Measurements from ENCODE around the gene C19orf73. TPM values are rescaled to one million over a fixed set of nuclear protein-coding genes. Genes with fewer than 3 reads are reported as not detected.

The C19orf73 gene
- total RNA-seq: 1 to 10 TPM in 5 of 6 experiments, under 1 TPM in 1; 0.73 to 8.1 (median 1.5) TPM
- long read RNA-seq, partial matches to known transcripts: 0 of 2 reads
- long read RNA-seq, other reads (novel, unspliced or antisense): 0 of 2 reads

GRCh38 chr19:49118565-49119410, at the start of gene C19orf73:
Gene C19orf73 (minus strand): TSS chr19:49119143. CDS start chr19:49119022, 121 bp downstream.
- H3K4me3 ChIP-seq: peak within 1 kb of the TSS; percentile 51 to 59 (median 56)
- no peaks in the 10 kb centered on the region for H3K27me3 ChIP-seq
- H3K9me3 ChIP-seq: no peaks in the 10 kb centered on the region
- peak; percentile 96 to 97 (median 97) for DNase-seq
- H3K27ac ChIP-seq: peak within 1 kb of the TSS; percentile 90 to 96 (median 91)
- intact Hi-C loops (cut with DNase I): no loop called here
- ATAC-seq: peak; percentile 86 to 92 (median 90)
- TF ChIP-seq CTCF (IDR thresholded peaks at IDR 0.05) (peak in 3 of 4 donors; percentile 13 to 14 (median 14)), POLR2A (IDR thresholded peaks at IDR 0.05) (peak; percentile 73)
- no peaks in the 10 kb centered on the region for H3K36me3 ChIP-seq
- under 1% methylated on average over 48 of the region's 85 CpGs for WGBS (ENCODE audit: insufficient coverage, low coverage, low lambda C conversion rate, missing lambda C conversion rate)
- peaks cover 0 to 21% (median 8%) of the 10 kb centered on the region in 4 donors for H3K4me1 ChIP-seq

GRCh38 chr19:49168421-49168820, 49.5 kb upstream of the C19orf73 start:
- Histone ChIP-seq H3K27me3 (no peaks in the 10 kb centered on the region), H3K36me3 (no peaks in the 10 kb centered on the region), H3K4me1 (peaks cover 0 to 8% (median 0%) of the 10 kb centered on the region in 4 donors), H3K27ac (no peak overlapping the region), H3K4me3 (no peak overlapping the region), H3K9me3 (no peaks in the 10 kb centered on the region)
- intact Hi-C loops (cut with DNase I): no loop called here
- ATAC-seq (no peak), DNase-seq (no peak)
- 91% methylated on average over 4 of the region's 23 CpGs for WGBS (ENCODE audit: insufficient coverage, low coverage, low lambda C conversion rate, missing lambda C conversion rate)
- TF ChIP-seq POLR2A (IDR thresholded peaks at IDR 0.05) (no peak), CTCF (IDR thresholded peaks at IDR 0.05) (no peak)

GRCh38 chr19:49167857-49168409, 49.0 kb upstream of the C19orf73 start:
- Histone ChIP-seq H3K9me3 (no peaks in the 10 kb centered on the region), H3K36me3 (no peaks in the 10 kb centered on the region), H3K27me3 (no peaks in the 10 kb centered on the region), H3K4me3 (no peak overlapping the region), H3K4me1 (peaks cover 0 to 8% (median 0%) of the 10 kb centered on the region in 4 donors), H3K27ac (no peak overlapping the region)
- DNase-seq (no peak), ATAC-seq (peak in 1 of 4 donors; percentile 25)
- 90% methylated on average over 12 of the region's 25 CpGs for WGBS (ENCODE audit: insufficient coverage, low coverage, low lambda C conversion rate, missing lambda C conversion rate)
- TF ChIP-seq CTCF (IDR thresholded peaks at IDR 0.05) (no peak), POLR2A (IDR thresholded peaks at IDR 0.05) (no peak)
- intact Hi-C loops (cut with DNase I): no loop called here

GRCh38 chr19:49165865-49166301, 46.9 kb upstream of the C19orf73 start:
- WGBS (ENCODE audit: insufficient coverage, low coverage, low lambda C conversion rate, missing lambda C conversion rate): 72% methylated on average over 2 of the region's 30 CpGs
- DNase-seq (no peak), ATAC-seq (peak in 1 of 4 donors; percentile 41)
- Histone ChIP-seq H3K4me1 (peaks cover 0 to 8% (median 0%) of the 10 kb centered on the region in 4 donors), H3K4me3 (no peak overlapping the region), H3K9me3 (no peaks in the 10 kb centered on the region), H3K36me3 (no peaks in the 10 kb centered on the region), H3K27ac (no peak overlapping the region), H3K27me3 (no peaks in the 10 kb centered on the region)
- TF ChIP-seq CTCF (IDR thresholded peaks at IDR 0.05) (no peak), POLR2A (IDR thresholded peaks at IDR 0.05) (no peak)
- intact Hi-C loops (cut with DNase I): no loop called here
